Occipital lobe (tissue), 2 donors: ENCODE measurements around the gene SERPINA4. TPM values are rescaled to one million over a fixed set of nuclear protein-coding genes. Genes with fewer than 3 reads are reported as not detected.
"Not testable (repeated sequence)": the region's sequence is repeated elsewhere in the genome, so short reads cannot be mapped to it uniquely, and the experiment has no call there.

Source experiments
- DNase-seq: peaks from one replicate; lab custom pipeline; 2025; lab: John Stamatoyannopoulos, UW
- total RNA-seq: library from RNA; depleted of rRNA; stranded (reverse); fragments of >200 nt; gene quantifications from one replicate; pipeline ENCODE4 v1.2.3, GENCODE V29; 2014

SERPINA4 gene
- total RNA-seq, 1 donor from 2014 or later: not detected

DNA sequence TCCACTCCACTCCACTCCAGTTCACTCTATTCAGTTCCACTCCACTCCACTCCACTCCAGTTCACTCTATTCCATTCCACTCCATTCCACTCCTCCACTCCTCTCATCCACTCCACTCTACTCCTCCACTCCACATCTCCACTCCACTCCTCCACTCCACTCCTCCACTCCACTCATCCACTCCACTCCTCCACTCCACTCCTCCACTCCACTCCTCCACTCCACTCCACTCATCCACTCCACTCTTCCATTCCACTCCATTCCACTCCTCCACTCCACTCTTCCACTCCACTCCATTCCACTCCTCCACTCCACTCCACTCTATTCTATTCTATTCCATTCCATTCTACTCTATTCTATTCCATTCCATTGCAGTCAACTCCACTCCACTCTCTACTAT lies 29.8 kb downstream of the SERPINA4 start:
- no peak for DNase-seq

DNA sequence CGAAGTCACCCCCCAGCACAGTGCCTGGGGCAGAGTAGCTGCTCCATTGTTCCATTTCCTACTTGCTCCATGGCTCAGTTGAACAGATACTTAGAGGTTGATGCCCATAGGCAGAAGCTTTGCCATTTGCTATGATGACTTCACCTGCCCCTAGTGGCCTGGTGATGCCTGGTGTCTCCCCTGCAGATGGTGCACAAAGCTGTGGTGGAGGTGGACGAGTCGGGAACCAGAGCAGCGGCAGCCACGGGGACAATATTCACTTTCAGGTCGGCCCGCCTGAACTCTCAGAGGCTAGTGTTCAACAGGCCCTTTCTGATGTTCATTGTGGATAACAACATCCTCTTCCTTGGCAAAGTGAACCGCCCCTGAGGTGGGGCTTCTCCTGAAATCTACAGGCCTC lies 30.6 kb downstream of the SERPINA4 start:
- no peak for DNase-seq

DNA sequence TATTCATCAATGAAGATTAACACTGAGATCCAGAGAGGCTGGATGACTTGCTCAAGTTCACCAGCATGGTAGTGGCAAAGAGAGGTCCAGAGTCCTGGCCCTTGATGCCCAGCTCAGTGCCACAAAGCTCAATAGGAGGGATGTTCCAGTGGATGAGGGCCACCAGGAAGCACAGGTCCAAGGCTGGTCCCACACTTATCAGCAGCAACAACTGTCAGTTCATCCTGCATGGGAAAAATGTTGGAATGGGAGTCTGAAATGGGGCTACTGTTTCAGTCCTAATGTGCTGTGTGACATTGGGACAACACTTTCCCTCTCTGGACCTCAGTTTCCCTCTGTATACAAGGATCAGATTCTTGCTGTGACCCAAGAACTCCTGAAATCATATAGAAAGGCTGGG lies 31.2 kb downstream of the SERPINA4 start:
- DNase-seq: no peak

DNA sequence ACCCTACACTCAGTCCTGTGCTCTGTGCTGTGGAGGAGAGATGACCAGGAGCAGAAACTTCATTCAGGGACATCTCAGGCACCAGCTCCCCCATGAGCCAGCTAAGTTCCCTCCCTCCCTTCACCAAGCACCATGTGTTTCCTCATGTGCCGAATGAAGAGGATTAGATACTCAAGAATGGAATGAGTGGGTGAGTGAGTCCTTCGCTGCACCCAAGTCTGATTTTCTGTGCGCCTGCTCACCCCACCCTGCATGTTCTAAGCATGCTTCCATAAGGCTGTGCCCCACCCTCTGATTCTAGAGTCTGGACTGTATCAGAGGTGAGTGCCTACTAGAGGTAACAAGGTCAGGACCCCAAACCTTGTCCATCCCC lies 32.1 kb downstream of the SERPINA4 start:
- DNase-seq: no peak

DNA sequence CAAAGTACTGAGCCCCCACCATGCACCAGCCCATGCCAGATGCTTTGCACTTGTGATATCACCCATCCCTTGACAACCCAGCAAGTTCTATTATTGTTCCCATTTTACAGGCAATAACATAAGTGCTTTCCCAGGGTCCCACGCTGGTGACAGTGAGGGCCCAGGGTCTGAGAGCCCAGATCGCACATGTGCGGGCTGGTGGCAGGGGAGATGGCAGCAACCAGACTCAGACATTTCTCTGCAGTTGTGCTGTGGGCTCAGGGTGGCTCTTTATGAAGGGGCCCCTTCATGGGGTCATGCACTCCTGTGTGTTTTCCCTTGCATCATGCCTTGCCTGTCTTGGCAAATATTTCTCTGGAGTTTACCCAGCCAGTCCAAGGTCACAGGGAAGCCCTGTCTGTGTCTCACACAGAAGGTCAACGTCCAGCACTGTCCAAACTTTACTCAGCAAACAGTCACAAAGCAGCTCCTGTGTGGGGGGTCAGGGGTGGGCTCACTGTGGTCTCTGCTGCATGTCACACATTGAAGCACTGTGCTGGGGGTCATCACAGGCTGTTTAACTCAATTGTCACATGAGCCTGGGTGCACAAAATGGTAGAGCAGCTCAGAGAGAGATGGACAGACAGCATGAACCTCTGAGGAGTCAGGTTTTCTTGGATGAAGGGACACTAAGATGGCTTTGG lies 32.6 kb downstream of the SERPINA4 start:
- DNase-seq: no peak

DNA sequence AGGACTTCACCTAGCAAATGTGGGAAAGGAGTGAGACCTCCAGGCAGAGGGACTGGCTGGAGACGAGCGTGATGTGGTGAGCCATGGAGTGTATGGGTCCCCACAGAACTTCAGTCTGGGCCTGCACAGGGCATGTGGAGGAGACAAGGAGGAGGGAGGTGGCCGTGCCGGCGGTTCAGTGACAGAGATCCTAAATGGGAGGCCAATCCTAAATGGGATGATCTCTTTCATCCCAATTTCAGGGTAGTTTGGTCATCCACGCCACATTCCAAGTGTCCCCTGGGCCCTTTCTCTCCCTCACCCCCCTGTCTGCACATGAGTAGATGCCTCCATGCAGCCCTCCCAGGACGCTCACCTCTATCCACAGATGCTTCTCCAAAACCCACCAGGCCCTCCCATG lies 33.2 kb downstream of the SERPINA4 start:
- DNase-seq: no peak

DNA sequence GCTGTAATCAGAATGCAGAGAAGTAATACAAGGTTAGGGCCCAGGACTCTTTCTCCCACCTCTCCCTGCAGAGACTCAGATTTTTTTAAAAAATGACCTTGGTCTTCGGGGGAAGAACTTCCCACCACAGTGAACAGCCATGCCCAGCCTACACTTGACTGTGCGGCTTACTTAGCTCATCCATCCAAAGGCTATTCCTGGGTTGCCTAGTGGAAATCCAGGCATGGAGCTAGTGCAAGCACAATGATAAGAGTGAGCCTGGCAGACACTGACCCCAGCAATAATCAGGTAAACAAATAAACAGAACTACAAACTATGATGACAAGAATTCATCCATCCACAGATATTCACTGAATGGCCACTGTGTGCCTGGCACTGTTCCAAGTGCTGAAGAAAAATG lies 34.7 kb downstream of the SERPINA4 start:
- no peak for DNase-seq

DNA sequence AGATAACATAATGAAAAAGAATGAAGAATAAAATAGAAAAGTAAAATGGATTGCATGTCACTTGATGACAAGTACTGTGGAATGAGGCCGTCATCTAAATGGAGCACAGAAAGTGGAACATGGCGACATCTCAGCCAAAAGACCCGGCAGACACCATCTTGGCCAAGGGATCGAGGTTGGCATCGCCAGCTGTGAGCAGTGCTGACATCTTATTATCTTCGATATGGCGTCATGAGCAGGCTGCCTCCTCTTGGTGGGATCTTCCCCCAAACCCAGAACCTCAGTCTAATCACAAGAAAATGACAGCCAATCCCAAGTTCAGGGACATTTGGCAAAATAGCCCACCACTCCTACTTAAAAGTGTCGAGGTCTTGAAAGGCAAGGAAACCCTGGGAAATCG lies 35.1 kb downstream of the SERPINA4 start:
- DNase-seq: no peak

DNA sequence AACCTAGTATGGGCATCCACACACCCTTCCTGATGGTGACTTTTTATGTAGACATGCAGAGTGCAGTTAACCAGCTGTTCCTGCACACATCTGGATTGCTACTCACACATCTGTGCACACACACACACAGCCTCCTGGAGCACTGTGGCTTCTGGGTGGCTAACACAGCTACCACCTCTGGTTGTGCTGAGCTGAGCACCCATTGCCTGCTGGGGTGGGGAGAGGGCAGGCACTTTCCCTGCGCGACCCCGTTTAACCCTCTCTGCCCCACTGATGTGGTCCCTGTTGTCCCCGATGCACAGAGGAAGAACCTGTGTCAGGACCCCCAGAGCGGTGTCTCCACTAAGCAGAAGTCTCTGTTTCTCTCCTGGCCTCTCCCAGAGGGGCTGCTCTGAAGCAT lies 36.5 kb downstream of the SERPINA4 start:
- no peak for DNase-seq

DNA sequence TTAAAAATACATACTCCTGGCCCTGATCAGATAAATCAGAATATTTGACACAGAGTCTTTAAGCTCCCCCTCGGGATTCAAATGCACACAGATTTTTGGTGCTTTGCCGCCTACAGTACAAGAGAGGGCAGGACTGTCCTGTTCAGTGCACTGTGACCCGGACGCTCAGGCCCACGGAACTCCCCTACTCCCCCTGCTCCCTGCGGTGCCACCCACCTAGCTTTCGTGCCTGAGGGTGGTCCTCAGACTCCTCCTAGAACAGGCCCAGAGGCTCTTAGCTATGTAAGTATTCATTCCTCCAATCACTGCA lies 37.2 kb downstream of the SERPINA4 start:
- no peak for DNase-seq

DNA sequence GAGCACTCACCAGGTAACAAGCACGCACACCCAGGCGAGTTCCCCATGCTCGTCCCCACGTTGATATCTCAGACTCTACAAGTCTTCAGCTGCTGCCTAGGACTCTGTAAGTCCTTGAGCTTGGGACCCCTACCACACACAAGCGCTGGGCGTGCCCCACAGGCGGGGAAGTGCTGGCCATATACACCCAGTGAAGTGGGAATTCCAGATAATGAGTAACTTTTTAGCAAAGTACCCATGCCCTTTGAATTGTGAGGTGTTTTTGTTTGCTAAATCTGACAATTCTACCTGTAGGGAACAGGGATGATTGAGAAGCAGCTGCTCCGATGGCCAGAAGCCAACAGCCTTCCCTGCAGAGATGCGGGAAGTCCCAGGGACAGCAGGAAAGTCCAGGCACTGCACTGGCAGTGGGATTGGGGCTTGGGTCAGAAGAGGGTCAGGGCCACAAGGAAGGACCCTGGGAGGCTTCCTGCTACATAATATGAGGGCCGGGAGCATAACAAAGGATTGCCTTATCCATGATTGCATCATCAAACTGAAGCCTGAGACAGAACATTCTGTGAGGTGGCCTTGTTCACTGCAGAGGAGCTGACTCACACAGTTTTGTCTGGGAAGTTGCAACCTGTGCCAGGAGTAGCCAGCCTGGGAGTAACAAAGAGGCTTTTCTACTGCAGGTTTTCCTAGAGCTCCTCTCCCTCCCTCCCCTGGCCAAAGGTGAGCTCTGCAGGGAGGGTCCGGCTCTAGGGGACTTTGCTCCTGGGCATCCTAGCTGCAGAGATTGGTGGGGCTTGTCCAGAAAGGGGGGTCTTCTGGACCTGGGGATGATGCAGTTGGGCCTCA lies 37.8 kb downstream of the SERPINA4 start:
- peak; percentile 78 for DNase-seq

DNA sequence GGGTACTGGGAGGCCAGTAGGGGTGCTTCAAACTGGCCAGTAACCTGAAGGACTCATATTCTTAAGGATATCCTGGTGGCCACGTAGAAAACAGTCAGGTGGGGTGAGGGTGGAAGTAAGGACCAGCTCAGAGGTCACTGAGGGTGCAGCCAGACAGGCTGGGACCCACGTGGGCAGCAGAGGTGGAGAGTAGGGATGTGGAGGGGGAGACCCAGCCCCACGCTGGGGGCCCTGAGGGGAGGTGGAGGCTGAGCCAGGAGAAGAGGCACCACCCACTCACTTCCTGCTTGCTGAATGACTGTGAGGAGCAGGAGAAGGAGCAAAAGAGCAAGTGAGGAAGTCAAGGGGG lies 38.4 kb downstream of the SERPINA4 start:
- no peak for DNase-seq

DNA sequence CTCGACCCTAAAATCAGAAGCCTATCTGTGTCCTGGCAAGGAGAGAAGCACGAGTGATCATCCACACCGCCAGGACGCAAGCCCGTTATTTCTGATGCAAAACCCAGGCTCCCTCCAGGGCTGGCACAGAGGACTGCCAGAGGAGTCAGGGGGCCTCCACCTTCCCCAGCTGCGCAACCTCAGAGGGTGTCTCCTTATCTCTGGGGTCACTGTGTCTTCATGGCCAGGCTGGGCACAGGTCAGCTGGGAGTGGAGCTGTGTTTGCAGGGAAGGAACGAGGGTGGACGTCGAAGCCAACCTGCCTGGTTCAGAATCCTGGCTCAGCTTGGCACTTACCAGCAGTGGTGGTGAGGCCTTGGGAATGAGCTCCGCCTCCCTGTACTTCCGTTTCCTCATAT lies 38.9 kb downstream of the SERPINA4 start:
- no peak for DNase-seq

DNA sequence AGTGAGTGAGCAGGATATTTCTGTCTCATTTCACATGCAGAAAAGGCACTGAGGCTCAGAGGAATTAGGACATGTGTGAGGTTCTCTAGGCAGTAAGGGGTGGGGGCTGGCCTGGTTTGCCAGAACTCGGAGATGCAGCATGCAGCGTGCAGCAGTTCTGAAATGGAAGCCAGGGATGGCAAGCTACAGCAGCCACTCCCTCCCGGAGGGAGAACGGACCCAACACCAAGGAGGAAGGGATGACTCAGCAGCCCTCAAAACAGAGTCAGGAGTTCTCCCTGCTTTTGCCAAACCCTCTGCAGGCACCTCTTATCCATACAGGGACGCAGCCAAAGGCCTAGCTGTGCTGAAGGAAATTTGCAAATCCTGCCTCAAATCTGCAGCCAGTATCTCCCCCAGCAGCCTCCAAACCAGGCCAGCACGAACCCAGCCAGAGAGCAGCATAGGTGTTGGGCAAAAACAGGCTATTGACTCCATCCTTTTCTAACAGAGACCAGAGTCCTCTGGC lies 40.7 kb downstream of the SERPINA4 start:
- peak; percentile 84 for DNase-seq

DNA sequence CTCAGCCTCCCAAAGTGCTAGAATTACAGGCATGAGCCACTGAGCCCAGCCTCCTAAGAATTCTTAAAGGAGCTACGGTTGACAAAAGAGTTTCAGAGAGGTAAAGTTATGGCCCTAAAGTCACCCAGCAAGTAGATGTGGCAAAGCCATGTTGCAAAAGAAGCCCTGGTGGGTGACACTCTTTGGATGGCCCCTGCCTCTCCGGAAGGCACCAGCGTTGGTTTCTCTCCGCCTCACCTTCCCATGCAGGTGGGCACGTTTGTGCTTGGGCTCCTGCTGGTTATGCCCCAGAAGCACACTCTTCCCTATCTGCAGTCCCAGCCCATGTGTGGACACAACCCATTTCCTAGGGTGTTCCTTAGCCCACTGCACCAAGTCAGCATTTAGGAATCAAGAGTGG lies 41.5 kb downstream of the SERPINA4 start:
- no peak for DNase-seq

DNA sequence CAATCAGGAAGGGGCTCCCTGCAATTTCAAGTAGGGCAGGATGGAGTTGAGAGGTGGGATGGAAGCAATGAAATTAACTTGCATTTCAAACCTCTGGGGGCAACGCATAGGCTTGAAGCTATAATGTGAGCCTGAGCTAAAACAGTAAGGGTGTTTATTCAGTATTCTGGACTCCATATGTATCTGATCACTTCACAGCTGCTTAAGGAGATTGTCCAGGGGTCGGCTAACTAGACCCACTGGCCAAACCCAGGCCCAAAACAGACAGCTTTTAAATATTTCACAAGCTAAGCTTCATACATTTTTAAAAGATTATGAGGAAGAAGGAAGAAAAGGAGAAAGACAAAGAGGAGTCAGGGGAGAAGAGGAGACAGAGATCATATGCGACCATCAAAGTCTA lies 44.1 kb downstream of the SERPINA4 start:
- no peak for DNase-seq

DNA sequence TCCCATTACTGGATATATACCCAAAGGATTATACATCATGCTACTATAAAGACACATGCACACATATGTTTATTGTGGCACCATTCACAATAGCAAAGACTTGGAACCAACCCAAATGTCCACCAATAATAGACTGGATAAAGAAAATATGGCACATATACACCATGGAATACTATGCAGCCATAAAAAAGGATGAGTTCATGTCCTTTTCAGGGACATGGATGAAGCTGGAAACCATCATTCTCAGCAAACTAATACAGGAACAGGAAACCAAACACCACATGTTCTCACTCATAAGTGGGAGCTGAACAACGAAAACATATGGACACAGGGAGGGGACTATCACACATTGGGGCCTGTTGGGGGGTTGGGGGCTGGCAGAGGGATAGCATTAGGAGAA lies 47.7 kb downstream of the SERPINA4 start:
- DNase-seq: not testable (repeated sequence)

DNA sequence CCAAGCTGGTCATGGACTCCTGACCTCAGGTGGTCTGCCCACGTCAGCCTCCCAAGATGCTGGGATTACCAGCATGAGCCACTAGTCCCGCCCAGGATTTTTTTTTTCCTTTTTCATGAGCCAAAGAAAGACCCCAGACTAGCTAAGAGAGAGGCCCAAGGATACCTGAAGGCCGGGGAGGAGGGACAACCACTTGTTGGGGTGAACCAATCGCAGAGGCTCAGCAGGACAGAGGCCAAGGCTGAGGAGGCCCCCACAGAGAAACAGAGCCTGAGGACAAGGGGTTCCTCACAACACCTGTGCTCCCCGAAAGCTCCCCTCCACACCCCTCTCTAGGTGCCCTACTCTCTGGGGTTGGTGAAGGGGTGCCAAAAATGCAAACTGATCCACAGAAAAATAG lies 49.9 kb downstream of the SERPINA4 start:
- DNase-seq: no peak

DNA sequence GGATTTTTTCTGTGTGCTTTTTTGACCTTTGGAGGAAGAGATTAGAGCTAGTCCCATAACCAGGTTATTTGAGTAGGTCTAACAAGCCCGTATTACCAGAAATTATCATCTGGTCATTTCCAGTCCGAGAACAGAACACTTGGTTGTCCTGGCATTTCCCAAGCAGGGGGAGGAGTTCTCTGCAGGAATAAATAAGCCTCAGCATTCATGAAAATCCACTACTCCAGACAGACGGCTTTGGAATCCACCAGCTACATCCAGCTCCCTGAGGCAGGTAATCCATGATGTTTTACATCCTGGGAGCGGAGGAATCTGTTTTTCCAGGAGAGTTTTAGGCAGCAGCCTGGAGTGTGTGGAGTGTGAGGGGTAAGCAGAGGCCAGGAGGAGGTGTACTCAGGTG lies 50.9 kb downstream of the SERPINA4 start, which contains the start of gene SERPINA3:
Gene SERPINA3 (plus strand): TSS at position 218 of the 400 bp plus-strand sequence. CDS start 2,051 bp downstream, outside the sequence.
- no peak for DNase-seq

DNA sequence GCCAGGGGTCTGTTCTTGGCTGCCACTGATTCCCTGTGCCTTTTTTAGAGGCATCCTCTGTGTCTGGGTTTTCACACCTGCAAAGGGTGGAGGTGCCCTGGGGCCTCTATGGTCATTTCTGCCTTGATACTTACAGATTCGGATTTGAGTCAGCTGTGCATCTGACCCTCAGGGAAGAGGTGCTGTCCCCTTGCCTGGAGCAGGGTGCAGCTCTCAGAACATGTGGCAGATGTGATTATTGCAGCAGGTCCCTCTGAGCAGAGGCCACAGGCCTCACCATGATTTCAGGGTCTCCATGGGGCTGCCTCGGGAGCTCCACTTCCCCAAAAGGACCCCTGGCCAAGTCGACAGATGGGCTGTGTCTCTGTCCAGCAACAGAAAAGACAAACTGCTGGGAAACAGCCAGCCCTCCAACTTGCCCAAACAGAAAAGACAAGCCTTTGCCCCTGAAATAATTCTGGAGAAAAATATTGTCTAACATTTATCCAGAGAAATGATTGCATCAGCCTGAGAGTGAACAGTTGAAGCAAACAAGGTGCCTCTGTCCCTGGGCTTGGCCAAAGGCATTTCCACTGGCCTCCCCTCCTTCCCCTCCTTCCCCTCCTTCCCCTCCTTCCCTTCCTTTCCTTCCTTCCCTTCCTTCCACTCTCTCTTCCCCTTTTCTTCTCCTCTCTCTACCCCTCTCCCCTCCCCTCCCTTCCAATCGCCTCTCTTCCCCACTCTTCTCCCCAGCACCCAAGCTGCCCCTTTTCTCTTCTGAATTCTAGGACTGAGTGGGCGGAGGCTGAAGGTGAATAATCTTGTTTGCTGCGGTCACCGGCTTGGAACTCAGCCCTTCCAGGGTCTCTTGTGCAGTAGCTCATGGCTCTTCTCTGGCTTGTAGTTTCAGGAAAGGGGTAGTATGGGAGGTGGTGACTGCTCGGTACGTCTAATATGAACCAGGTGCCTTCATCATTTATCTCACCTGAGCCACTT lies 51.6 kb downstream of the SERPINA4 start:
- no peak for DNase-seq

DNA sequence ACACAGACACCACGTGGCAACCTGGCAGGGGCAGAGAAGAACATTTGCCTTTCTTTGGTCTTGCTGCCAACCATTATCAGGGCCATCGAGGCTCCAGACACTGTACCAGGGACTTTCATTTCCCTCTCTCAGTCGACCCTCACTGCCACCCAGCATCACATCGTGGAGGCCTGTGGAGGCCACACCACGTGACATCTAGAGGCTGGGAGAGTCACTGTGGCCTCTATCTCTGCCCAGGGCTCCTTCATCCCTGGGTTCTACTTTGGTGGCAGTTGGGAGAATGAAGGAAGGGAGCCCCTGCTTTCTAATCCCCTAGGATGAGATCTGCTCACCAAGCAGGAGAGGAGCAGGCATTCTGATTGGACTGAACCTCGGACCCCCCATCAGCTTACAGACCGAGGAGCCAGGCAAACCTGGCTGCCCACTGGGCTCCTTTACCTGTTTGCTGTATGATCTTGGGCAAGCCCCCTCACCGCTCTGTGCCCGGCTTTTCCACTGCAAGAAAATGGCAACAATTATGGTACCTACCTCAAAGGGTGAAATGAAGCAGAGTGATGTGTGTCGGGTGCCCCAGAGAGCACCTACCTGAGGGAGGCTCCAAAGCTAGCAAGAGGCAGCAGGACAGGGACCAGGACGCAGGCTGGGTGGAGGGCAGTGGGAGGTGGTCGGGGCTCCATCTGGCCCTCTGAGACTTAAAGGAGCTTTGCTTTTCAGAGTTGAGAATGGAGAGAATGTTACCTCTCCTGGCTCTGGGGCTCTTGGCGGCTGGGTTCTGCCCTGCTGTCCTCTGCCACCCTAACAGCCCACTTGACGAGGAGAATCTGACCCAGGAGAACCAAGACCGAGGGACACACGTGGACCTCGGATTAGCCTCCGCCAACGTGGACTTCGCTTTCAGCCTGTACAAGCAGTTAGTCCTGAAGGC lies 52.7 kb downstream of the SERPINA4 start:
- no peak for DNase-seq
